Stimulated activated CD4-positive, alpha-beta T cell treated with anti-CD3 and anti-CD28 coated beads, Interleukin-1b, Interleukin-23, amount 100 ng/mL, for 4 hours (primary cell): Measurements from ENCODE around the gene ZFAND2B.
"Not testable (repeated sequence)": the region's sequence is repeated elsewhere in the genome, so short reads cannot be mapped to it uniquely, and the experiment has no call there.

Experiments used
- DNase-seq, 2 donors: peaks; one replicate each; pipeline ENCODE4 v3.0.0-alpha.2; 2020; ENCODE audit warnings: low read depth in 2 of 2

The ZFAND2B gene

GRCh38 chr2:219175928-219176817 lies 30.4 kb upstream of the ZFAND2B start:
- DNase-seq: peak; percentile 17 to 20

- DNase-seq: peak; percentile 66 to 88
Observed at GRCh38 chr2:219176818-219177551, 29.6 kb upstream of the ZFAND2B start, which contains the start of gene CNPPD1. Gene CNPPD1, minus strand, starts transcription at chr2:219176925. Its CDS starts 97 bp downstream, at chr2:219176828.

- DNase-seq: peak; percentile 62 to 71
Observed at GRCh38 chr2:219177552-219178376, 28.8 kb upstream of the ZFAND2B start, which contains the start of gene RETREG2. Gene RETREG2, plus strand, starts transcription at chr2:219178275. Its CDS starts 78 bp downstream, at chr2:219178353.

GRCh38 chr2:219178377-219179175 lies 28.0 kb upstream of the ZFAND2B start:
- peak in 1 of 2 donors; percentile 32 for DNase-seq

- DNase-seq: no peak
Observed at GRCh38 chr2:219179601-219180465, 26.7 kb upstream of the ZFAND2B start.

GRCh38 chr2:219180961-219181360 lies 25.6 kb upstream of the ZFAND2B start:
- no peak for DNase-seq

GRCh38 chr2:219181531-219181930 lies 25.1 kb upstream of the ZFAND2B start:
- no peak for DNase-seq

GRCh38 chr2:219182331-219183150 lies 24.0 kb upstream of the ZFAND2B start:
- DNase-seq: no peak

- no peak for DNase-seq
Observed at GRCh38 chr2:219183151-219183772, 23.3 kb upstream of the ZFAND2B start.

- no peak for DNase-seq
Observed at GRCh38 chr2:219184121-219184520, 22.5 kb upstream of the ZFAND2B start.

- DNase-seq: no peak
Observed at GRCh38 chr2:219186754-219187456, 19.7 kb upstream of the ZFAND2B start.

- no peak for DNase-seq
Observed at GRCh38 chr2:219197388-219197787, 9.2 kb upstream of the ZFAND2B start.

- DNase-seq: no peak
Observed at GRCh38 chr2:219198974-219199373, 7.6 kb upstream of the ZFAND2B start.

GRCh38 chr2:219199470-219200211 lies 6.9 kb upstream of the ZFAND2B start:
- no peak for DNase-seq

GRCh38 chr2:219200502-219201326 lies 5.9 kb upstream of the ZFAND2B start:
- DNase-seq: not testable (repeated sequence)

- DNase-seq: not testable (repeated sequence)
Observed at GRCh38 chr2:219201331-219201730, 5.3 kb upstream of the ZFAND2B start.
